Activated CD4-positive, alpha-beta T cell treated with anti-CD3 and anti-CD28 coated beads, Interleukin-2, Interleukin-6, amounts not matched to agents 100 ng/mL and 50 ng/mL, durations not matched to agents 16 hours and 8 hours (primary cell): ENCODE results near the gene ELMO1.

Experiments used
- DNase-seq: peaks from one replicate; pipeline ENCODE4 v3.0.0-alpha.2; 2020

Gene ELMO1

DNA sequence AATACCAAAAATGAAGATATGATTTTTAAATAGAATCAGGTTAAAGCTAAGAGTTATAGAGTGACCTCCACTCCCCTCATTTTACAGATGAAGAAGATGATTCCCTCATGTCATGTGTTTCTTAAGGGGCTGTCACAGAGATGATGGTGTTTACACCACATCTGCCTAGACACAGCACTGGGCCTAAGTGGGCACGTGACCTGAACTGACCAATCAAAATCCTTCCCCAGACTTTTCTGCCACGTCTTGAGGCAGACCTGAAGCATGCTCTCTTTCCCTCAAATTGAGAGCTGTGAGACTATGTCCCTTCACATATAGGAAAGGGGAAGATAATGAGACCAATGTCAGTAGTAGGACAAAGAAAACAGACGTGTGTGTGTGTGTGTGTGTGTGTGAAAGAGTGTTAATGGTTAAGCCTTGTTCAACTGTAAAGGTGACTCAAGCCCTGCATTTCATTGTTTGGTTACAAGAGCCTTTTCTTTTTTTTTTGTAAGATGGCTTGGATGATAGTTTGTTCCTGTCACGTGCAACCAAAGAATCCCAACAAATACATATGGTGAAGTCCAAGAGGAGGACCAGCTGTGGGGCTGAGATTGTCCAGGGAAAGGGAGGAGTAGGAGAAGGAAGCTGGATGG, 551.6 kb downstream of the ELMO1 start:
- DNase-seq = no peak

DNA sequence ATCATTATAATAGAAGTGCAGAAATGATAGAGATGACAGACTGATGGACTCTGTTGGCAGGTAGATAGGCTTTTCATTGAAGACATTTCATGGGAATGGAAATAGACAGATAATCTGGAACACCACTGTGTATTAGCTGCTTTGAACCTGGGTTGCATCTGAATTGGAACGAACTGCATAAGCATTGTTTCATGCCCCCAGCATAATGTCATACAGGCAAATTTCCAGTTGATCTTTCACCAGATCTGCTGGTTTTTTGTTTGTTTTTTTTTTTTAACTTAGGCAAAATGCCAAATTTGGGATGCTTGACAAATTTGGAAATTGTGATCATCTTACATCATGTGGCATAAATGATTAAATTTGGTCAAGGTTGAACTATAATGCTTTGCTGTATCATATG, 552.2 kb downstream of the ELMO1 start:
- no peak for DNase-seq

DNA sequence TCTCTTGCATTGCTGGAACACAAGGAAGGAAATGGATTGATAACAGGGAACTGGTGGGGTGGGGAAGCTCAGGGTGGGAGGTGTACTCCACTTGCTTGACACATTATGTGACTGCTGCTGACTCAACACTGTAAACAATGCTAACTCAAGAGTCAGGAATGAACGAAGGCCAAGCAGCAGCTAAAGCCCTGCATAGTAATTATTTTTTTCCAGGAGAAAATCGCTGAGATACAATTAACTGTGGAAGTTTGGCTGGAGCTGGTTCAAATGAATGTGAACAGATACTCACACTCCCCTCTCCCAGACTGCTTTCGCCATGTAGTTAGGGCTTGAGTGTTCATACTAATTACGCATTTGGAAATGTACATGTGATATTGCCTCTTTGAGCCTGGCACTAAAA, 553.5 kb downstream of the ELMO1 start:
- DNase-seq = no peak

DNA sequence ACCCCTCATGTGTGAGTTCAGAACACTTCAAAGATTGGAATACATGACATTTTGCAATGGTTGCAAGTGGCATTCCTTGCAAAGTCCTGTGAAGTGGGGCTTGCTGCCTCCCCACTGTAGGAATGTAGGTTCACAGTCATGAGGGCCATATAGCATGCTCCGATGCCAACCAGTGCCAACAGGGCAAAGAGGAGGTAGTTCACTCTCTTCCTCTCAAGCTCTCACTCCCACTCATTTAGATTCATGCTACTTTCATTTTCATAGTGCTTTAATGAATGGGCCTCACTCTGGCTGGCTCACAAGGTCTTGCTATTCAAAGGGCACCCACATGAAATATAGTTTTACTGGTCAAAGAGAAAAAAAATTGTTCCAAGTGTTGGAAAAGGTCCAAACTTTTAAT, 554.5 kb downstream of the ELMO1 start:
- DNase-seq = peak; percentile 52

DNA sequence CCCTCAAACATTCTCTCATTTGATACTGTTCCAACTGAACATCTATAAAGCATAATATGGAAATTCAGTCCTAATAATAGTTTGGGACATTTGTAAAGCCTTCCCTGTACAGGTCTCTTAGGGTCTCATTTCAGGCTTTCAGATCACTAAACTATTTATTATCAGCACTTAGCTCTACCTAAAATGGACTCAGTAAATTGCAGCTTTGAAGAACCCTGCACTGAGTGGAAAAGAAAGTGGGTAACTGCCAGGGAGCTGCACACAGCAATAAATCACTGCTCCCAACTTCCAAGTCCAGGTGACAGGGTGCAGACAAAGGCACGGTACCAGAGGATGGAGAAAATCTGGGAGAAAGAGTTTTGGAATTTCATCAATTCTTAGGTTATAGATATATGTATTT, 559.5 kb downstream of the ELMO1 start:
- no peak for DNase-seq

DNA sequence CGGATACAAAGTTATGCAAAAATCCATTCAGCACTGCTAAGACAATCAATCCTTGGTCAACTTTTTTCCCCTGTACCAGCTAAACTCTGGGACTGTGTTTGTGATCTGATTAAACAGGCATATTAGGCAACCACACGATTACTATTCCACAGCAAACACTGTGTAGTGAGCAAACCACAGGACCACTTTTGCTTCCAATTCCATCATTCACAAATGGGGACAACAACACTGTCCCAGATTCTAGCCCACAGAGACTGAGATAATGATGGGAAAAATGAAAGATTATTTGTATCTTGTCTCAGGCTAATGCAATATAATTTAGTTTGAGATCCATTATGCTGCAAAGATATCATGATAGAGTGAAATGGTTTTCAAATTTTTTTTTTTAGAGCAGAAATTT, 560.7 kb downstream of the ELMO1 start:
- no peak for DNase-seq

DNA sequence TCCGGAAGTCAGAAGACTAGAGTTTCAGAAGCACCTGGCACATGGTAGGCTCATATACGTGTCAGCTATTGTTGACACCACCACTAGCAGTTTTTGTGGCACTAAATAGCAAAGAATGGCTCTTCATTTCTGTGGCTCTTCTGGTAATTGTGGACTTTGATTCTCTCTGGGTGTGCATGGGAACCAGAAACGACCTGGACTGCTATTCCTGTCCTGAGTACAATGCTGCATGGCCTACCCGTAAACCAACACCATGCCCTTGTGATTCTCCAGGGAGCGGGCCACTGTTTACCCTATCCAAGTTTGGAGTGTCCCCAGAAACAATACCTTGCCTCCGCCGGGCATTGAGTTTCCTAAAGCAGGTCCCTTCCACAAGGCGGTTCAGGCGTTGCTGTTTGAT, 561.4 kb downstream of the ELMO1 start:
- DNase-seq = no peak

DNA sequence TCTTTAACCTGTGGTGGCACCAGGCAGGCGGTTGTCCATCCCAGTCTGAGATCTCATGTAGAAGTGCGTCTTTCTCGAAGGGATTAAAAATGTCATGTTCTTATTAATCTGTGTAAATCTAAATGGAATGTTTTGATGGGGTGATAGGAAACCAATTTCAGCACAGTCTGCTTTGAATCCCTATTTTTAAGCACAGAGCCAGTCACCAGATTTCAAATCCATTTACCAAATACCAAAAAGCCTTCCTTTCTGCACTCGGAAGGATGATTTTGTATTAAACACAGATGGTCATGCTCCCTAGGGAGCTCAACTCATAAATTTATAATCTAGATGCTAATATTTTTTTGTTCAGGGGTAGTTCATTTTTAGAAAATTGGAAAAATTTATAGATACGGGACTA, 563.8 kb downstream of the ELMO1 start:
- DNase-seq = no peak

DNA sequence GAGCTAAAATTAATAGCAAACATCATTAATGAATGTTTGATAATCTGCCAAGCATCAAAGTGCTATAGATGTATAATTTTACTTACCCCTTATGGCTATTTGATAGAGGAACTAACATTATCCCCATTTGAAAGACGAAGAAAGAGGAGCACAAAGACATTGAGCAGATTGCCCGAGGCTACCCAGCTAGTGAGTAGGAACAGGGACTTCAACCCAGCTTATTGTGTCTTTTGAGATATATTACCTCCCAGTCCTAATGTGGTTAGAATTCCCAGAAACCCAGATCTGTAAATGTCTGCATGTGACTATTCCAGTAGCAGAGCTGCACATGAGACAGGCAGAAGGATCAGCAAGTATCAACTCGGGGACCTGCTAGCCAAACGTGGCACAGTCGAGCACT, 564.3 kb downstream of the ELMO1 start:
- DNase-seq = no peak

DNA sequence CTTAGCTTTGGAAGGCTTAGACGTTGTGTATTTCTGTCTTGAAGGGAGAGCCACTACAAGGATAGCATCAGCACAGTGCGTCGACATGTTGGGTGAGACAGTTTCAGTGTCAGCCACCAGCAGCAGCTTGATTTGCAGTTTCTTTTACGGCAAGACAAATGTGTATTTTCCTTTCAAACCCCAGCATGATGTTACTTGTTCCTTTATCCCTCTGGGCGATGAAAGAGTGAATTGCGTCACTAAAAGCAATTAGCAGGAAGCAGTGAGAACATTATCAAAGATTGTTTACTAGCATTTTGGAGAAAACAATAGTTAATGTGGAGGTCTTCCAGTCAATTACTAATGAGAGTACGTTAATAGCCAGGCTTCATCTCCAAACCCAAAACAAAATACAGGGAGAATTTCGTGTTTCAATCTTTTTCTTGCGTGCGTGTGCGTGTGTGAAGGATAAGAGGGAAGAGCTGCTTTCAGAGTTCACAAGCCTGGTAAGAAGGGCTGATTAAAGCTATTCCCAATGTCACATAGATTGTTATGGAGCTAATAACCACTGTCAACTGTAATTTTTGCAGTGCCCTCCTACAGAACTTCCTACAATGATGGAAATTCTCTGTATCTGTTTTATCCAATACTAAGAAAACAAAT, 567.3 kb downstream of the ELMO1 start:
- no peak for DNase-seq

DNA sequence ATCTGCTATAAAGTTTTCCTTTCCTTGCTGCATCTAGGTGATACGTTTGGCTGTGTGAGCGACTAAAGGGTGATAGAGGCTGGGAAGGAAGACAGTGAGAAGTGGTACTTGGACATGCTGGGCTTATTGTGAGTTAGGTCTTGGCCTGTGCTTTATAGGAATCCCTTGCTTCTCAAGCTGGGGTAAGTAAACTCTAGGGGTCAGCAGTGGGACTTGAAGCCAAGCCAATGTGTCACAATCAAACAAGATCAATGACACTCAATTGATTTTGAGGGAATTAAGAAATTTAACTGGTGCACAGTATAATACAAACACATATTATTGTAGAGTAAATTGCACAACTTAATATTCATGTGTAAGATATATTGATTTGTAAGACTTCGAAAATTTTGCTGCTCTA, 568.6 kb downstream of the ELMO1 start:
- no peak for DNase-seq

DNA sequence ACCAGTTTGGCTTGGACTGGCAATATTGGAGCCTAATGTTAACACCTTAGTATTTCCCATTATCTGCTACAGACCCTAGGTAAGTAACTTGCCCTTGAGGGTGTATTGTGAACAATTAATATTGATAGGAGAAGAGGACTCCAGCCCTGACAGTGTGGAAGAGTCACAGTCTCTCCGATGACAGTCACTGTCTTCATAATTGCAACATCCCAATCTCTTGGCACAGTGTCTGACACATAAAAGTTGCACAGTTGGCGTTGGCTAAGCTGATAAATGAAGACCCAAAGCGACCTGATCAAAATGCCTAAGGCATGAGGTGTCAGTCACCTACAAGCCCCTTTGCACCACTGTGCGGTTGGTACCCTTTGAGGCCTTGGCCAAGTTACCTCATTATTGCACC, 569.6 kb downstream of the ELMO1 start:
- no peak for DNase-seq

DNA sequence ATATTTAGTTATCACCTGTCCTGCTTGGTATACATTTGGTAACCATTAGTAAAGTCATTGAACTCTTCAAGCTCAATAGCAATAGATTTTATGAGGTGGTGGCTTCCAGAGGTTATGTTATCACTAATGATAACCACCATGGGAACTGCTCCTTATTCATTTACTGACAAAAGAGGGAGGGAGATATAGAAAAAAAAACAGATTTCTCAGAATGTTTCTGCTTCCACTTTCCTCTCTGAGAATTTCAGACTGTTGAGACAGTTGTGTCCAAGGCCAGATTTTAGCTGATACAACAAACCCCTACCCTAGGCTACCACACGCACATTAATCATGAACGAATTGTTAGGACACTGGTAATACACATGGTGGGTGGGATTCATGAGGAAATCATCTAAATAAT, 570.4 kb downstream of the ELMO1 start:
- peak; percentile 45 for DNase-seq

DNA sequence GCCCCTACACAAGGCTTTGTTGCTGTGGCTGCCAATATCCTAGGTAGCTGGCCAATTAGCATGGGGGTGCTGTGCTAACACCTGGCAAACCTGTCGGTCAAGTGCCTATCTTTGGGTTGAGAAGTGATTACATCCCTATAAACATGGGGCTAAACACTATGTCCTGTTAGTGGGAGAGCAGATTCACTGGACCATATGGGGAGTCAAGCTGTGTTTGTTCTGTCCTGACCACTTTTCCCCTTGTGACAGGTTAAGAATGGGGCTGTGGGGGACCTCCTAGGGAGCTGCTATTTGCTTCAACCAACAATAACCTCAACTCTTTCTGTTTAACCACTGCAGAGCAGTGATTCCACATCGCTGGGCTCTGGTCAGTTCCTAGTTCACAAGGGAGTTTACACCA, 572.9 kb downstream of the ELMO1 start:
- no peak for DNase-seq

DNA sequence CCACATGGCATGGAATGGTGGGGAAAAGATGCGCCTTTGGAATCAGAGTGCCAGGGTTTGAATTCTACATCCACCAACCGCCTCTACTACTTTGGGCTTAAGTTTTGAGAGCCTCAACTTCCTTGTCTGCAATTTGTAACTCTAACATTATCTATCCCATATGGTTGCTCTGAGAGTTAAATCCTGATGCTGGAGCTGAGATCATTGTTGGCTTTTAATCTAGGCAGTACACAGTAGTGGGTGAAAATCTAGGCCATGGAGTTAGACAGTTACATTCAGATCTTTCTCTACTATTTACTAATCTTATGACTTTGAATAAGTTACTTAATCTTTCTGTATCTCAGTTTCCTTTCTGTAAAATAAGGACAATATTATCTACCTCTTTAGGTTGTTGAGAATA, 574.6 kb downstream of the ELMO1 start:
- no peak for DNase-seq

DNA sequence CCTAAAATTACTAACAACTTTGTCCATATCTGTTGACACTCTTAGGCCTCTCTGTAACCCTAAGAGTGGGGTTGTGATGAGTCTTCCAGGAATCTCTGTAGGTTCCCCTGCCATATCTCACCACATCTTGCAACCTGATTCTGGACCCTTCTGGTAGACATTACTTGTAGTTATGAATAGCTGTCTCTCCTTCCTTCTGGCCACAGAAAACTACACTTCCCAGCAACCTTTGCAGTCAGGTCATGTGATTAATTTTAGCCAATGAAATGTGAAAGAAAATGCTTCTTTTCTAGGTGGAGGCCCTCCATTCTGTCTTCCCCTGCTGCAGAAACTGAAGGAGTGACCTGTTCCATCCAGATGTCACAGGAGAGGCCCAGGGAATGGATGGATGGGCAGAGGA, 576.8 kb downstream of the ELMO1 start:
- peak; percentile 52 for DNase-seq

DNA sequence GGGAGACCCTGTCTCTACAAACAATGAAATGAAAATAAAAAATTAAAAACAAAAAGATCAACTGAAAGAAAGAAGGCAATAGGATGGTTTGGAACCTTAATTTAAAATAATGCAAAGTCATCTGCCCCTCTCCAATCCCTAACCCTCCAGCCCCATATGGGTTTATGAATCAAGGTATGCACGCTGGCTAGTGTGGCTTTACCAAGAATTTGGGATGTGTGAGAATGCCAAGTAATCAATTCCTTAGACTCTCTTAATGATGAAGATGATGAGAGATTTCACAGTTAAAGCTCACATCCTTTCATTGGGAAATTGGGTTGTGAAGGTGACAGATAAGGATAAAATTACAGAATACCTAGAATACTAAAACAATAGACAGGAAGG, 577.3 kb downstream of the ELMO1 start:
- peak; percentile 19 for DNase-seq

DNA sequence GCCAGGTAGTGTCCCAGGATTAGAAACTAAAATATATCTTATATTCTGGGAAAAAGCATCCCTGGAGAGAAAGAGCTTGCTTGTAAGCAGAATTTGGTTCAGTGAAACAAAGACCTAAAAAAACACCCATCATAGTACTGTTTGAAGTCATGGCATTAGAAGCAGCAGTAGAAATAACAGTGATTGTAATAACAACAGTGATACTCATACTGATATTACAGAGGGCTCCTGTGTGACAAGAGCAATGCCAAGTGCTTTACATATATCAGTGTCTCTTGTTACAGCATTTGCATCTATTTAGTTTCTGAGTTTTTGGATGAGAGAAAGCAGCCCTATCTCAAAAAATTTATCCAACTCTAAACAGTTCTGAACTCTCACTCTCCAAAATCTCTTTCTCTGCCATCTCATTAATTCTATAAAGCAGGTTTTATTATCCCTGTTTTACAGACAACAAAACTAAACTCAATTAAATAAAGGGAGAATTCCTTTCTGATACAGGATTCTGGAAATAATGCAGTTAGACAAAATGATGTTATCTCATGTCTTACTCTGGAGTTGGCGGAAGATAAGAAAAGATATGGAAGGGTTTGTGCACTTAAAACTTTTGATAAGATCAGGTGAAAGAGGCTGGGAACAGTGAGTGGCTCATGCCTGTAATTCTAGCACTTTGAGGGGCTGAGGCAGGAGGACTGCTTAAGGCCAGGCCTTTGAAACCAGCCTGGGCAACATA, 577.9 kb downstream of the ELMO1 start:
- DNase-seq = no peak

DNA sequence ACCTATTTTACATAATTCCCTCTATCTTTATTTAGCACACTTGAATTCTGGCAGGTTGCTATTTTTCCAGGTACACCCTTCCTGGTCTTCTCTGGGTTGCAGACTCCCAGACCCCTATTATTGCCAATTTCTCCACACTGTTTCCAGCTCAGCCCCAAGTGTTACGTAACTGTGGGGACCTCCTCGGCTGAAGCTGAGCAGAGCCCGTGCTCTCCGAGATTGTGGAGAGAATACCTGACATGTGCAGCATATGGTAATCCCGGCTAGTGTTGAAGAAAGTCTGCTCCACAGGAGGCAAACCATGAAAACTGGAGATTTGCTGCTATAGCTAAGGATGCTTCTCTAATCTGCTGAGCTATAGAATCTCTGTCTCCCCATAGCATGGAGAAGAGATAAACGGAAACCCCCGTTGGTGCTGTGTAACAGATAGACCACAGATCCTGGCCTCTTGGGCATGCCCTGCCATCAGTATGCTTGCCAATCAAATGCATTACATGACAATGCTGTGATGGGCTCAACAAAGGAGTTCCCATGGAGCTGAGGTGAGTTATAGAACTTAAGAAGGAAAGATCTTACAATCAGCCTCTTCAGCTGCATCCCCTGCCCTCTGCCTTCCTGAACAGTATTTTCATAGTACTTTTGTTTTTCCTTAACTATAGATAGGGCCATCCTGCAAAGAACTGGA, 579.8 kb downstream of the ELMO1 start:
- no peak for DNase-seq

DNA sequence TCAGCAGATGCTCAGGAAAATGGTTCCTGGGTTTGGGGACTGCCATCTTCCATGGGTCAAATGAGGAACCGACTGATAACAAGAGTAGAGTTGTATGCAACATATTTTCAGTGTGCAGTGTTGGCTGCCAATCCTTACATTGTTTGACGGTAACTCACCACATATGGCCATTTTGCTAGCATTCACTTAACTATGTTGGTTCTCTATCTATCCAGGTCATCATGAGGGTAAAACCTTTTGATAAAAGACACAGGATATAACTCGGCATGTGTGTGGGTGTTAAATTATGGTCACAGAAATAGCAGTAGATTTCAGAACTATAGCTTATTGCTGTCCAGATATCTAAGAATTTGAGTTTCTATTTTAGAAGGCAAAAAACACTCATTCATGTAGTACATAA, 583.6 kb downstream of the ELMO1 start:
- DNase-seq = no peak

DNA sequence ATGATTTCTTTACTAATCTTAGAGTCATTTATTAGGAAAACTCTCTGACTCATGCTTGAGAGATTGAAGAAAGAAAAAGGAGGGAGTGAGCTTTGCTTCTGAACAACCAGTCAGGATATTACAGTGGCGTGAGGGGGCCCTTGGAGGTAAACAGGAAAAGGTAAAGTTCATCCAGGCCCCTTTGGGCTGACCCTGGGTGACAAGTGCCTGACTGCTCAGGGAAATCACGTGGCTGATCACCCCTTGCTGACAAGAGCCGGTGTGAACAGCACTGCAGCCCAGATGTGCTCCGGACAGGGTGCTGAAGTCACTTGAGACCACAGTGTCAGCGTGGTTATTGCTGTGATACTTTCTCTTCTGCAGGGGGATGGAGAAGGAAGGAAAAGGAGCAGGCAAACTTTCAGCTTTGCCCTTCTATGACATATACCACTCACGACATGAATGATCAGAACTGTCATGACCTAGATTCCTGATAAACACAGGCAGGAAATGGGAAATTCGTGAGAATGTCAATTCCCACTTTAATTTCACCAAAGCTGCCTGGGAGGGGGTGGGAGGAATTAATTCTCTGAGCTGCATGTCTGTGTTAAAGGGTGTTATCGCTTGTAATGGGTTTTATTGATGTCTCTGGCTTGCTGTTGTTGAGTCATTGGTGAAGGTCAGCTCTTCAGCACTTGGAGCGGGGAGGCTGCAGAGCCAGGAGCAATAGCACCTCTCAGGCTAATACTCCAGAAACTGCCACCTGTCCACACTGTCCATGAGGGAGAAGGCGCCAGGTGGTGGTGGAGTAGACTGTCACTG, 584.6 kb downstream of the ELMO1 start:
- peak; percentile 27 for DNase-seq

DNA sequence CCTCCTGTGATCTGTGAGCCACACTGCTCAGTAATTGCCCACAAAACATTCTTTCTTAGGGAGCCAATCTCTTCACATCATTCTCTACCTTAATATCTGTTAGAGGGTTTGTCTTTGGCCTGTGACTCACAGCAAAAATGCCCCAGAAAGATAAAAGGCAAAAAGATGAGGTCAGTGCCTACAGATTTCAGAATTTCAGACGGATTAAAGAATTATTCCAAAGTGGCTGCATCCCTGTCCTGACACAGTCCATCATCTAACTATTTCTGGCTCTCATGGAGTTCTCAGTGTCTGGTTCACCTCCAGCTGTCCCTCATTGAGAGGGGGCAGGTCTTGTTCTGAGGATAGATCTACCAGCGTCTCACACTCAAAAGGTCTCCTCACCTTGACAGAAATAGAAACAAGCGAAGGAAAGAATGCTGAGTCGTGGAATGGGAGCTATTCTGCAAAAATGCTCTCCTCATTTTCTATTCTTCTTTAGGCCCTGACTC, 585.8 kb downstream of the ELMO1 start:
- no peak for DNase-seq

DNA sequence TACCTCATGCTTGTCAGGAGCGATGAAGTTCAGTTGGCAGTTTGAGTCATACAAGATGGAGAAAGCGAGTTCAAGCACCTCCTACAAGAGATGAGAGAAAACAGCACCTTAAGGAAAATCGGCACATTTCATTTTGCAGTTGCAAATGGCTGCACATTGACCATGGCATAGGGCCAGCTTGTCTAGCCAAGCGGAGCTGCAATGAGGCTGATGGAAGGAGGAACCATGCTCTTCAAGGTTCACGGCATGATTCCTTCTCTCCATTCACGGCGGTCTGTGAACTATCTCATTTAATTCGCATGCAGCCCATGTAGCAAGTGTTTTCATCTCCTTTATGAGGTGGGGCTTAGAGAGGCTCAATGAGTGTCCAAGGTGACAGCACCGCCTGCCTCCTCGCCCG, 587.0 kb downstream of the ELMO1 start:
- DNase-seq = no peak
